ENCODE data around the gene ASL.
"Not testable (repeated sequence)": the region's sequence is repeated elsewhere in the genome, so short reads cannot be mapped to it uniquely, and the experiment has no call there.

Gene ASL

DNA sequence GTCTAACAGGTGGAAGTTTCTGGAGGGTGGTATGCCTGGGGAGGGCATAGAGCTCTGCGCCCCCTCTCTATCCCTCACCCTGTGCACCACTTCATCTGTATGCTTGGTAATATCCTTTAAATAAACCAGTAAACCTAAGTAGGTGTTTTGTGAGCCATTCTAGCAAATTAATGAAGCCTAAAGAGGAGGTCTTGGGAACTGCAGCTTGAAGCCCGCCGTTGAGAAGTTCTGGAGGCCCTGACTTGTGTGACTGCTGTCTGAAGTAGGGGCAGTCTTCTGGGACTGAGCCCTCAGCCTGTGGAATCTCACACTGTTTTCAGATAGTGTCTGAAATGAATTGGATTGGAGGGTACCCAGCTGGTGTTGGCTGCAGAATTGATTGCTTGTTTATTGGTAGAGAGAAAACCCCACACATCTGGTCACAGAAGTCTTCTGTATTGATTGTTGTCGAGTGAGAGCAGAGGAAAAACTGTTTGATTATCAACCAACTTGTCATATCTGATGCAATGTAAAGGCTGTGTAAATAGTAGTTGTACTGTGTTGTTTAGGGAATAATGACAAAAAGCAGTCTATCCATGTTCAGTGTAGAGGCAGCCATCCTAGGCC is 43.7 kb downstream of the ASL start:
- no peak for DNase-seq

DNA sequence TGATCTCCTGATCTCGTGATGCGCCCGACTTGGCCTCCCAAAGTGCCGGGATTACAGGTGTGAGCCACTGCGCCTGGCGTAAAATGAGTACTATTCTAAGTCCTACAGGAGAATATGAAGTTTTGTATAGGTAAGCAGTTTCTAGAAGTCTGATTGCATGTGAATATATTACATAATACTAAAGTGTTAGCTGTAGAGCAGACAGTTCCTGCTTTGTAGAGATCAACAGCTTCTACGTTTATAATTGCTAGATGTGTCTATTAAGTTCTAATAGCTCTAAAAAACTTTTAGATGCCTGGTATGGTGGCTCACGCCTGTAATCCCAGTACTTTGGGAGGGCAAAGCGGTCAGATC is 47.5 kb downstream of the ASL start:
- no peak for DNase-seq

DNA sequence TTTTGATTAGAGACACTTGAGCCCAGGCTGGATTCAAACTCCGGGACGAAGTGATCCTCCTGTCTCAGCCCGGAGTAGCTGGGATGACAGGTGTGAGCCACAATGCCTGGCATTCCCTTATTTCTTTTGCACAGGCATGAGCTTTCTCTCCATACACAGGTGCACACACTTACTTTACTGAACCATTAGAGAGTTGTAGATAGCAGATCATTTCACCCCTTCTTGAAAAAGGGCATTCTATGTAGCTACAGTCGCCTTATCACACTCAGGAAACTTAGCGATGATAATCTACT is 48.9 kb downstream of the ASL start:
- not testable (repeated sequence) for DNase-seq

DNA sequence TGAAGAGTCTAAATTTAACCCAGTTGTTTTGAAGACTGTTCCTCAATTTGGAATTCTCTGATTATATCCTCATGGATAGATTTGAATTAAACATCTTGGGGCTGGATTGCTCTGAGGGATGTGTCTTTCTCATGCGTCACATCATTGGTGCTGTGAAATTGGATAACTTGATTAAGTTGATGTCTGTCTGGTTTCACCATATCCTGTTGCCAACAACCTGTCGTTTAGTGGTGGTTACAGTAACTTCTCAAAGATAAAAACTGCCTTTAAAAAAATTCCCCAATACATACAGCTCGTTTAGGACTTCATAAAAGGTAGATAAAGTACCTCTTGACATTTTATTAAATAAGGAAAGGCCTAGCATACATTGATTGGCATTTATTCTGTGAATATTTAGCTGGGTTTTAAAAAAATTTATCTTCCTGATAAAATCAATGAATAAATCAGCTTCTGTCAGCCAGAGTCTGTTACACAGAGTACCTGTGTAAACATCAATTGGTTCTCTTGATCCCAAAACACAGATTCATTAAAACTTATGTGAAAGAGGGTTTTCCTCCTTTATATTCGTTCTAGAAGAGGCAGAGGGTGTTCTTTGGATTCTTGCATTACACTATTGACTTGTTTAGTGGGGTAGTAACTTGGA is 49.6 kb downstream of the ASL start:
- DNase-seq = no peak

DNA sequence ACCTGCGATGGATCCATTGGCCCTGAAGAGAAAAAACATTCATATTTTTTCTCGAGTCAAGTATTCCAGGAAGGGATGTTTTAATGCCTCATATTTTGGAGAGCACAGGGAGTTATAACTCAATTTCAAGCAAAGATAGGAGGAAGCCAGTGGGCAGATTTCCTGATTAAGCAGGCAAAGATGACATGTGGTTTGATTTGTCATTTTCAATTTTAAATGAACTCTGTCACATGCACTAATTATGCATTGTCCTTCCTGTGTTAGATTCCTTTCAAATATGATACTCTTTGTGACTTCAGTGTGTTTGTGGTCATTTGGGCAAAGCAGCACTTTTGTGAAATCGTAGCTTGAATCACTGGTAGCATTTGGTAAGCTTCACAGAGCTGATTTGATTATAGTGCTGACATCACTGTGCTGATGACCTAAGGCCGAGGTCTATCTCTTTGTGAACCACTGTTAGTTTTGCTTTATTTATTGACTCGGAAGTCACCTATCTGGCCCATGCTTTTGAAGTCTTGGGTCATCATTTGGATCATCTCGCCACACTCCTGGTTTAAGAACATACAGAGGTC is 50.2 kb downstream of the ASL start:
- DNase-seq = not testable (repeated sequence)

DNA sequence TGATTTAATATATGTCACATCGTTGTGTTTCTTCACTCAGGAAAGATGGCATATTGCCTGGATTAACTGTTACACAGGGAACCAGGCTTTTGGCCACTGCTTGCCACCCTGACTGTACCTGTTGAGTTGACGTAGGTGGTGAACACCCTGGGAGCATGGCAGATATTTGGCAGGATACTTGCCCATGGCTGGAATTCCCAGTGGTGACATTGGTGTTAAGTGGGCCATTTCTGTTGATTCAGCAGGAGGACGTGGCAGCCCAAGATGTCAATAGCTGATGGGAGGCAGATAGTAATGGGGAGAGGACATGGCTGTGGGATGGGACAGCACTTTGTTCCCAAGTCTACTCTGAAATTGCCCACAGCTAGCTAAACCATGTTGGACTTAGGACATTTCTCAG is 51.6 kb downstream of the ASL start:
- DNase-seq = not testable (repeated sequence)

DNA sequence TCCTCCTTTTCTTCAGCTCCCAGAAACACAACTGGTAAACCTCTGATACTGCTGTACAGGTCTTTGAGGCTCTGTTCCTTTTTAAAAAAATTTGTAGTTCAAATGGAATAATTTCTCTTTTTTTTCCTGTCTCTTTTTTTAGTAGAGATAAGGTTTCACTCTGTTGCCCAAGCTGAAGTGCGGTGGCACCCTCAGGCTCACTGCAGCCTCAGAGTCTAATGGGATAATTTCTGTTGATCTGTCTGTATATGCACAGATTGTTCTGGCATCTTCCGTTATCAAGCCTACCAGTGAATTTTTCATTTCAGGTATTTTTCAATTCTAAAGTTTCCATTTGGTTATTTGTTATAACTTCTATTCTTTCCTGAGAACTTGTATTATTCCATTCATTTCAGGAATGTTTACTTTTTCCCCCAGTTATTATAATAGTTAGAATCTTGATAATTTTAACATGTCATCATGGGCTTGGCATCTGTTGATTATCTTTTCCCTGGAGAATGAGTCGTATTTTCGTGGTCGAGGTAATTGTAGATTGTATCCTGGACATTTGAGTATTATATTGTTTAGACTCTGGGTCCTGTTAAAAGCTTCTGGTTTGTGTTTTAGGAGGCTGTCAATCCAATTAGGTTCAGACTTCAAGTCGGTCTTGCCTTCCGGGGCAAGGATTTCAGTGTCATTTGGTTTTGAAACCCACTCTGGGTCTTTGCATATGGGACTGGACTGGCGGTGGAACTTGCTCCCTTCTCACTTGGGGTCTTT is 63.6 kb downstream of the ASL start:
- DNase-seq = no peak

DNA sequence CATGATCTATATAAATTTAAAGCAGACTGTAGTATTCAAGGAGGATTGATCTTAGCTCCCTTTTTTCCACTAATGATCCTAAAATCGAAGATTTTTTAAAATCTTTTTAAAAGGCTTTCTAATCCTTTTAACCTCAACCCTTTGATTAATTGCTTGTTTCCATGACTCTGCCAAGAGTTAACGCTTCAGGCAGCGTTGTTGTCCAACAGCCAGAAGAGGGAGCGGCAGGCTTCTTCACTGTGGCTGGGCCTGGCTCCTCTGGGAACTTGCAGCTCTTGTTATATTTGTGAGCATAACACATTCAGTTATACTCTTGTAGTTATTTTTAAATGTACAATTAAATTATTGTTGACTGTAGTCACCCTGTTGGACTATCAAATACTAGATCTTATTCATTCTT is 65.3 kb downstream of the ASL start:
- DNase-seq = peak; percentile 80

DNA sequence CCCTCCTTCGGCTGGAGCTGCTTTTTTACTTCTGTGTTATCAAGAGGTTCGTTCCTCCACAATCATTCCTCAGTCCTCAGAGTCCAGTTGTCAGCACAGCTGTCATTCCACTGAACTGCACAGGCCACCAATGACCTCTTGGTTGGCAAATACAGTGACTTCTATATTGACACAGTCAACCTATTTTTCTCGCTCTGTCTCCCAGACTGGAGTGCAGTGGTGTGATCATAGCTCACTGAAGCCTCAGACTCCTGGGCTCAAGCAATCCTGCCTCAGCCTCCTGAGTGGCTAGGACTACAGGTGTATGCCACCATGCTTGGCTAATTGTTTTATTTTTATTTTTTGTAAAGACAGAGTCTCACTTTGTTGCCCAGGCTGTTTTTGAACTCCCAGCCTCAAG is 66.7 kb downstream of the ASL start:
- DNase-seq = no peak

DNA sequence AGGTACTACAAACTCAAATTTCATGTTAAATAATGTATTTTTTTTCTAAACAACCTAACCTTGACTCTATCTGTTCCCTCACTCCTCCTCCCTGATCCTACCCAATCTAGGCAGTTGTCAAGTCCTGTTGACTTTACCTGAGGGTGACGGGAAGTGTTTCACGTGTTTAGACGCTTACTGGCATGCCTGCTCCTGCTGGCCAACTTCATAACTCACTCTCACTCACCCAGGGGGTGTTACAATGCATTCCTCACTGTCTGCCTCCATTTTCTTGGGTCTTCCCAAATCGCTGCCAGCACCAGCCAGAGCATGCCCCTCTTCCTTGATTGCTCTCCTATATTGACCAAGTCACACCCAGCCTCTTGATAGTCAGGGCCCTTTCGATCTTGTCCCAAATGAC is 67.4 kb downstream of the ASL start:
- no peak for DNase-seq
